Mesendoderm (in vitro differentiated cells): ENCODE measurements around the gene MOV10.
A peak's percentile ranks its signal among the peaks of the same experiment; 100 is the strongest.
"Not testable (repeated sequence)": the region's sequence is repeated elsewhere in the genome, so short reads cannot be mapped to it uniquely, and the experiment has no call there.

Experiments
- DNase-seq: peaks from one replicate; pipeline ENCODE4 v3.0.0; 2013
- H2AK5ac ChIP-seq: 2 replicates; pipeline ENCODE4 v1.6.1; 2013; ENCODE audit warnings: low read length, inconsistent platforms
- H2BK120ac ChIP-seq: 2 replicates; pipeline ENCODE4 v1.6.1; 2013; ENCODE audit warnings: low read depth, mild to moderate bottlenecking, low read length, moderate library complexity, mixed read lengths
- H2BK15ac ChIP-seq: replicated peaks from 2 replicates; pipeline ENCODE4 v1.6.1; 2013; ENCODE audit warnings: low read depth, mild to moderate bottlenecking, moderate library complexity
- H2BK5ac ChIP-seq: 2 replicates; pipeline ENCODE4 v1.6.1; 2013; ENCODE audit warnings: low read length, inconsistent platforms
- H3K18ac ChIP-seq: 2 replicates; pipeline ENCODE4 v1.6.1; 2013; ENCODE audit warnings: mild to moderate bottlenecking, low read length, mixed read lengths
- H3K23ac ChIP-seq: one replicate; pipeline ENCODE4 v1.6.1; 2013; ENCODE audit warnings: low read length
- H3K27ac ChIP-seq: 2 replicates; pipeline ENCODE4 v1.5.1; 2013; ENCODE audit warnings: low read depth, mild to moderate bottlenecking, inconsistent platforms, low read length, moderate library complexity
- H3K27me3 ChIP-seq: 2 replicates; pipeline ENCODE4 v1.6.1; 2013; ENCODE audit warnings: low read length, control low read depth, mild to moderate bottlenecking, inconsistent platforms; ENCODE audit not compliant: insufficient read depth, poor library complexity
- H3K36me3 ChIP-seq: 2 replicates; pipeline ENCODE4 v1.6.1; 2013; ENCODE audit warnings: low read length, inconsistent platforms; ENCODE audit not compliant: control insufficient read depth, insufficient read depth
- H3K4ac ChIP-seq: one replicate; pipeline ENCODE4 v1.6.1; 2013; ENCODE audit warnings: low read depth, mild to moderate bottlenecking, low read length, moderate library complexity
- H3K4me1 ChIP-seq: 2 replicates; pipeline ENCODE4 v1.6.1; 2013; ENCODE audit warnings: low read depth, low read length, inconsistent platforms; ENCODE audit not compliant: control insufficient read depth
- H3K4me2 ChIP-seq: 2 replicates; pipeline ENCODE4 v1.6.1; 2013; ENCODE audit warnings: low read length
- H3K4me3 ChIP-seq: 2 replicates; pipeline ENCODE4 v1.5.1; 2013; ENCODE audit warnings: mild to moderate bottlenecking, low read length
- H3K56ac ChIP-seq: one replicate; pipeline ENCODE4 v1.6.1; 2013; ENCODE audit warnings: low read length
- H3K79me1 ChIP-seq: 2 replicates; pipeline ENCODE4 v1.6.1; 2013; ENCODE audit warnings: low read length, inconsistent platforms
- H3K79me2 ChIP-seq: 2 replicates; pipeline ENCODE4 v1.6.1; 2013; ENCODE audit warnings: mild to moderate bottlenecking, low read length; ENCODE audit not compliant: control insufficient read depth, insufficient read depth
- H3K9ac ChIP-seq: 2 replicates; pipeline ENCODE4 v1.6.1; 2013; ENCODE audit warnings: low read length, inconsistent platforms
- H4K5ac ChIP-seq: one replicate; pipeline ENCODE4 v1.6.1; 2013; ENCODE audit warnings: low read length
- H4K8ac ChIP-seq: one replicate; pipeline ENCODE4 v1.6.1; 2013; ENCODE audit warnings: low read depth, mild to moderate bottlenecking, control low read depth, low read length, moderate library complexity
- WGBS: extraction: QIAGEN DNeasy Blood & Tissue Kit; methylation state at CpG from one replicate; pipeline ENCODE4 v1.1.7; 2013; ENCODE audit warnings: low lambda C conversion rate, missing lambda C conversion rate; ENCODE audit not compliant: insufficient coverage; ENCODE audit errors: extremely low coverage; 5-methylcytosine and 5-hydroxymethylcytosine counted together

Gene MOV10

GRCh38 chr1:112722601-112723510, 48.4 kb downstream of the MOV10 start:
- Histone ChIP-seq H3K79me1 (no peaks in the 10 kb centered on the region), H3K4me2 (peak overlapping the region; percentile 42), H4K8ac (no peak overlapping the region), H3K27ac (no peak overlapping the region), H3K36me3 (no peaks in the 10 kb centered on the region), H3K27me3 (no peaks in the 10 kb centered on the region), H3K23ac (no peak overlapping the region), H3K56ac (peak overlapping the region; percentile 83), H3K4me1 (peaks cover 3% of the 10 kb centered on the region), H4K5ac (no peak overlapping the region), H3K4ac (peak overlapping the region; percentile 4), H3K79me2 (no peaks in the 10 kb centered on the region), H3K18ac (peak overlapping the region; percentile 12), H2AK5ac (no peak overlapping the region), H2BK15ac (no peak overlapping the region), H3K9ac (peak overlapping the region; percentile 57), H3K4me3 (no peak overlapping the region), H2BK120ac (no peak overlapping the region), H2BK5ac (no peak overlapping the region)
- WGBS = no CpG with 5 or more reads among the region's 35 CpGs
- peak; percentile 64 for DNase-seq

DNA sequence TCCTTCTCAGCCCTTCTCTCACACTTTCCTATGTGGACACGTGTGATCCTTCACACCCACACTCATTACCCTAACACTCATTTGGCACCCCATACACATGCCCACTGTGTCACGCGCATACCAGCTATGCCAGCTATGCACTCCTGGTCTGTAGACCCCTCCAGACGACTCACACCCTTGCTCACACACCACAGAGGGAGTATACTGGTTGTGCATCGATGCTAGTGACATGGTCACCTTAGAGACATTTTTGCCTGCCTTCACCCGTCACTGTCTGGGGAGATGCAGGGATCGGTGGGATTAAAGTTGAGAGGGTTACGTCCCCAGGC, 49.0 kb downstream of the MOV10 start:
- no peaks in the 10 kb centered on the region for H3K79me2 ChIP-seq
- H2AK5ac ChIP-seq = no peak overlapping the region

GRCh38 chr1:112724240-112724639, 49.8 kb downstream of the MOV10 start:
- not testable (repeated sequence) for H2BK5ac ChIP-seq, H3K36me3 ChIP-seq

More for the DNA sequence above, 49.0 kb downstream of the MOV10 start:
- H3K4me1 ChIP-seq = peaks cover 3% of the 10 kb centered on the region
- peak overlapping the region; percentile 83 for H3K56ac ChIP-seq
- no peak overlapping the region for H4K5ac ChIP-seq
- no peaks in the 10 kb centered on the region for H3K27me3 ChIP-seq
- no peak overlapping the region for H3K9ac ChIP-seq
- no peak overlapping the region for H2BK15ac ChIP-seq
- H3K18ac ChIP-seq = no peak overlapping the region
- no peak for DNase-seq
- no peak overlapping the region for H3K27ac ChIP-seq
- no peak overlapping the region for H2BK5ac ChIP-seq
- H3K4me3 ChIP-seq = no peak overlapping the region
- H3K79me1 ChIP-seq = no peaks in the 10 kb centered on the region
- H3K23ac ChIP-seq = no peak overlapping the region
- WGBS = no CpG with 5 or more reads among the region's 8 CpGs
- no peak overlapping the region for H2BK120ac ChIP-seq
- no peak overlapping the region for H4K8ac ChIP-seq
- no peak overlapping the region for H3K4me2 ChIP-seq
- H3K36me3 ChIP-seq = no peaks in the 10 kb centered on the region
- no peak overlapping the region for H3K4ac ChIP-seq

GRCh38 chr1:112727716-112728115, 53.3 kb downstream of the MOV10 start:
- Histone ChIP-seq H3K9ac (no peak overlapping the region), H3K79me2 (no peaks in the 10 kb centered on the region), H3K4me1 (no peaks in the 10 kb centered on the region), H3K27me3 (no peaks in the 10 kb centered on the region), H3K4me2 (no peak overlapping the region), H3K4me3 (no peak overlapping the region), H3K27ac (no peak overlapping the region), H3K4ac (no peak overlapping the region), H2AK5ac (no peak overlapping the region), H3K18ac (no peak overlapping the region), H3K23ac (no peak overlapping the region), H2BK120ac (no peak overlapping the region), H2BK5ac (no peak overlapping the region), H4K8ac (no peak overlapping the region), H3K79me1 (no peaks in the 10 kb centered on the region), H4K5ac (no peak overlapping the region), H3K36me3 (no peaks in the 10 kb centered on the region), H3K56ac (no peak overlapping the region), H2BK15ac (no peak overlapping the region)
- no CpG with 5 or more reads among the region's 2 CpGs for WGBS
- DNase-seq = peak; percentile 66

More at GRCh38 chr1:112724240-112724639, 49.8 kb downstream of the MOV10 start:
- H3K79me1 ChIP-seq, H3K27ac ChIP-seq, H3K23ac ChIP-seq, H3K18ac ChIP-seq, DNase-seq, H3K27me3 ChIP-seq, H3K9ac ChIP-seq, H4K8ac ChIP-seq, H2BK15ac ChIP-seq, H3K56ac ChIP-seq, H3K4ac ChIP-seq, H4K5ac ChIP-seq, H3K4me2 ChIP-seq, H2BK120ac ChIP-seq, H2AK5ac ChIP-seq, H3K4me1 ChIP-seq, H3K79me2 ChIP-seq, H3K4me3 ChIP-seq: not testable (repeated sequence)
- WGBS = no CpG with 5 or more reads among the region's 4 CpGs

DNA sequence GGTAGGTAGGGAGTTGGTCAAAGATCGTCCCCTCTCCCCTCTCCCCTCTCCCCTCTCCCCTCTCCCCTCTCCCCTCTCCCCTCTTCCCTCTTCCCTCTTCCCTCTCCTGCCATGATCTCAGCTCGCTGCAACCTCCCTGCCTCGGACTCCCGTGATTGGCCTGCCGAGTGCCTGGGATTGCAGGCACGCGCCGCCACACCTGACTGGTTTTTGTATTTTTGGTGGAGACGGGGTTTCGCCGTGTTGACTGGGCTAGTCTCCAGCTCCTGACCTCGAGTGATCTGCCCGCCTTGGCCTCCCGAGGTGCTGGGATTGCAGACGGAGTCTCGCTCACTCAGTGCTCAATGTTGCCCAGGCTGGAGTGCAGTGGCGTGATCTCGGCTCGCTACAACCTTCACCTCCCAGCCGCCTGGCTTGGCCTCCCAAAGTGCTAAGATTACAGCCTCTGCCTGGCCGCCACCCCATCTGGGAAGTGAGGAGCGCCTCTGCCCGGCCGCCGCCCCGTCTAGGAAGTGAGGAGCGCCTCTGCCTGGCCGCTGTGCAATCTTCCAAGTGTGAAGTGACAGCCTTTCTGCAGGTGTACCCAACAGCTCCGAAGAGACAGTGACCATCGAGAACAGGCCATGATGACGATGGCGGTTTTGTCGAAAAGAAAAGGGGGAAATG, 54.0 kb downstream of the MOV10 start:
- not testable (repeated sequence) for H3K36me3 ChIP-seq, H2AK5ac ChIP-seq, H3K4me1 ChIP-seq, H4K5ac ChIP-seq, H3K9ac ChIP-seq, H2BK15ac ChIP-seq, H3K79me1 ChIP-seq, H3K79me2 ChIP-seq, H3K23ac ChIP-seq, H3K27me3 ChIP-seq, H3K4ac ChIP-seq, H4K8ac ChIP-seq, H3K56ac ChIP-seq, H2BK120ac ChIP-seq, DNase-seq, H3K18ac ChIP-seq, H2BK5ac ChIP-seq, H3K4me2 ChIP-seq, H3K4me3 ChIP-seq, H3K27ac ChIP-seq
- WGBS = no CpG with 5 or more reads among the region's 33 CpGs
